GM12878 (cell line): ENCODE results near the gene NEK1. TPM values are rescaled to one million over a fixed set of nuclear protein-coding genes. Genes with fewer than 3 reads are reported as not detected.

Experiments used
- ATAC-seq: fragments of 200-7000 bp; cut with Tn5 transposase; 3 replicates; pipeline ENCODE4 v1.9.1; 2020; ENCODE audit warnings: mild to moderate bottlenecking, moderate library complexity
- BruUV-seq: library from RNA; stranded (reverse); fragments of 400-500 nt; replicated peaks from 2 replicates; lab custom pipeline; 2021; lab: Mats Ljungman, UMichigan
- CTCF ChIA-PET: fragments of 300-600 bp; sonication (Branson Sonifier 250); formaldehyde crosslinking; extraction: SDS; loops from one replicate; lab custom pipeline; 2021; ENCODE audit warnings: inconsistent platforms; lab: Yijun Ruan, JAX
- POLR2A ChIA-PET: fragments of 350-600 bp; formaldehyde crosslinking; extraction: SDS; loops from one replicate; lab custom pipeline; 2021; ENCODE audit warnings: inconsistent platforms; lab: Charles Lee
- RAD21 ChIA-PET: fragments of 300-600 bp; sonication (Branson Sonifier 250); formaldehyde crosslinking; loops from one replicate; lab custom pipeline; 2023; ENCODE audit warnings: antibody characterized with exemption; ENCODE audit not compliant: unreplicated experiment; lab: Charles Lee
- SMC1A ChIA-PET: fragments of 300-600 bp; sonication (Branson Sonifier 250); formaldehyde crosslinking; loops from one replicate; lab custom pipeline; 2023; ENCODE audit not compliant: unreplicated experiment, uncharacterized antibody; lab: Charles Lee
- DNase-seq: peaks from one replicate; pipeline ENCODE4 v3.0.0-alpha.2; 2011; ENCODE audit warnings: low read depth, low spot score
- FAIRE-seq: peaks from 3 replicates; lab custom pipeline; 2011; peaks lifted over from hg19 to GRCh38; lab: Jason Lieb, UNC
- H2AFZ ChIP-seq: 2 replicates; pipeline ENCODE4 v1.6.0; 2011; ENCODE audit warnings: low read depth, low read length, control low read depth; ENCODE audit not compliant: control insufficient read depth
- H3K27ac ChIP-seq: 2 replicates; pipeline ENCODE4 v1.5.1; 2011; ENCODE audit warnings: control low read depth; ENCODE audit not compliant: control insufficient read depth, insufficient read depth
- H3K27me3 ChIP-seq, 2 experiments: replicated peaks in 1 of 2; 2 replicates each; pipeline versions ENCODE4 v1.6.0 to v1.6.1; 2011; ENCODE audit warnings: low read length in 1 of 2; ENCODE audit not compliant: control insufficient read depth in 2 of 2, insufficient read depth in 2 of 2
- H3K36me3 ChIP-seq, 2 experiments: 2 replicates each; pipeline ENCODE4 v1.5.1; 2011; ENCODE audit warnings: low read length in 1 of 2; ENCODE audit not compliant: control insufficient read depth in 2 of 2, insufficient read depth in 2 of 2
- H3K4me1 ChIP-seq: 2 replicates; pipeline ENCODE4 v1.6.1; 2011; ENCODE audit warnings: mild to moderate bottlenecking, low read length, moderate library complexity, mixed read lengths; ENCODE audit not compliant: control insufficient read depth, insufficient read depth
- H3K4me2 ChIP-seq: 2 replicates; pipeline ENCODE4 v1.6.0; 2011; ENCODE audit warnings: control low read depth; ENCODE audit not compliant: control insufficient read depth, insufficient read depth
- H3K4me3 ChIP-seq: fragments of 200-600 bp; sonication (generic); 2 replicates; pipeline ENCODE4 v1.5.1; 2016
- H3K79me2 ChIP-seq: 2 replicates; pipeline ENCODE4 v1.6.0; 2011; ENCODE audit warnings: low read length; ENCODE audit not compliant: control insufficient read depth, insufficient read depth
- H3K9ac ChIP-seq: 2 replicates; pipeline ENCODE4 v1.8.0; 2011; ENCODE audit warnings: low read length, control low read depth, mixed read lengths; ENCODE audit not compliant: control insufficient read depth, insufficient read depth
- H3K9me3 ChIP-seq: replicated peaks from 3 replicates; pipeline ENCODE4 v1.5.1; 2011; ENCODE audit warnings: mild to moderate bottlenecking, low read length; ENCODE audit not compliant: control insufficient read depth, insufficient read depth
- H4K20me1 ChIP-seq: 2 replicates; pipeline ENCODE4 v1.6.0; 2011; ENCODE audit not compliant: control insufficient read depth, insufficient read depth
- EED ChIP-seq: sonication (generic); IDR thresholded peaks from 2 replicates; pipeline ENCODE4 v1.6.1; 2016; ENCODE audit warnings: antibody characterized with exemption, low read depth
- ESRRA ChIP-seq: IDR thresholded peaks from 2 replicates; pipeline ENCODE4 v1.6.1; 2012; ENCODE audit warnings: mild to moderate bottlenecking, low read length, improper control_type of control experiment
- HDGF ChIP-seq: fragments of 450-650 bp; IDR thresholded peaks from 2 replicates; pipeline ENCODE4 v1.6.1; 2016; ENCODE audit warnings: antibody characterized with exemption
- IKZF2 ChIP-seq, 2 experiments: fragments of 450-650 bp; IDR thresholded peaks; 2 replicates each; pipeline ENCODE4 v1.6.1; 2017; ENCODE audit warnings: mild to moderate bottlenecking in 2 of 2, moderate library complexity in 2 of 2
- IRF5 ChIP-seq: fragments of 450-650 bp; IDR thresholded peaks from 2 replicates; pipeline ENCODE4 v1.6.1; 2017; ENCODE audit warnings: borderline replicate concordance
- NFXL1 ChIP-seq: fragments of 450-650 bp; IDR thresholded peaks from 2 replicates; pipeline ENCODE4 v1.6.1; 2017; ENCODE audit warnings: antibody characterized with exemption, mild to moderate bottlenecking, borderline replicate concordance
- PAX8 ChIP-seq: fragments of 450-650 bp; IDR thresholded peaks from 2 replicates; pipeline ENCODE4 v1.6.1; 2017; ENCODE audit warnings: mild to moderate bottlenecking, moderate library complexity
- PML ChIP-seq: IDR thresholded peaks from 2 replicates; pipeline ENCODE4 v1.6.1; 2012; ENCODE audit warnings: low read length, inconsistent platforms
- POU2F2 ChIP-seq: IDR thresholded peaks from 3 replicates; pipeline ENCODE4 v1.6.1; 2011; ENCODE audit warnings: low read depth, mild to moderate bottlenecking, low read length, borderline replicate concordance
- SREBF2 ChIP-seq: IDR thresholded peaks from 2 replicates; pipeline ENCODE4 v1.6.1; 2012; ENCODE audit warnings: mild to moderate bottlenecking, low read length
- ZBED1 ChIP-seq: IDR thresholded peaks from 2 replicates; pipeline ENCODE4 v1.6.1; 2016; ENCODE audit warnings: borderline replicate concordance
- ZNF622 ChIP-seq: fragments of 450-650 bp; IDR thresholded peaks from 2 replicates; pipeline ENCODE4 v1.6.1; 2017; ENCODE audit warnings: mild to moderate bottlenecking, inconsistent platforms
- ZZZ3 ChIP-seq: IDR thresholded peaks from 2 replicates; pipeline ENCODE4 v1.6.1; 2011; ENCODE audit warnings: low read depth; ENCODE audit not compliant: control insufficient read depth, insufficient read length
- WGBS: methylation state at CpG from one replicate; pipeline ENCODE4 v1.1.6; 2016; ENCODE audit warnings: low lambda C conversion rate; ENCODE audit not compliant: insufficient replicate concordance, insufficient coverage; ENCODE audit errors: missing lambda C conversion rate; 5-methylcytosine and 5-hydroxymethylcytosine counted together
- in situ Hi-C: fragments of 300-500 bp; cut with MboI; formaldehyde crosslinking; loops from 9 replicates; pipeline ENCODE4 v1.14.3; 2018; ENCODE audit warnings: mixed read lengths
- intact Hi-C: fragments of 100-400 bp; cut with micrococcal nuclease; formaldehyde crosslinking; loops from one replicate; pipeline ENCODE4 v1.14.2; 2022; ENCODE audit not compliant: unreplicated experiment
- polyA plus RNA-seq, 11 experiments: library from polyadenylated mRNA; depleted of rRNA in 4 of 11; unstranded in 6 of 11; stranded (reverse) in 5 of 11; fragments of >200 nt; fragmentation: Nextera tagmentation in 4 of 11; fragmentation: Illumina TruSeq in 1 of 11; extraction: Ambion mirVana in 4 of 11; extraction: Trizol in 1 of 11; gene quantifications; 1 replicate in 1 of 11; 2 replicates in 10 of 11; pipeline versions ENCODE4 v1.2.1 to v1.2.3, GENCODE V29; 2011 to 2016; ENCODE audit warnings: inconsistent platforms in 2 of 11, missing spikeins in 2 of 11, low read depth in 1 of 11
- total RNA-seq, 4 experiments: library from RNA; depleted of rRNA in 3 of 4; stranded (reverse); fragments of >200 nt in 3 of 4; fragmentation: Illumina TruSeq in 1 of 4; extraction: Trizol in 1 of 4; gene quantifications; 2 replicates each; pipeline versions ENCODE4 v1.2.1 to v1.2.3, GENCODE V29; 2013 to 2021
- TF ChIP-seq, protein P1 (sequence below): fragments of 450-650 bp; IDR thresholded peaks from 2 replicates; pipeline ENCODE4 v1.6.1; 2017; ENCODE audit warnings: mild to moderate bottlenecking
- TF ChIP-seq, protein P2 (sequence below): IDR thresholded peaks from 2 replicates; pipeline ENCODE4 v1.6.1; 2011; ENCODE audit warnings: low read depth, low read length, improper control_type of control experiment, borderline replicate concordance

The NEK1 gene
- total and polyA plus RNA-seq, 10 of the 15 experiments (the other 5 are each of a cell fraction or from before 2014, with no cell fraction given): 4.9 to 16.1 (median 7.5) TPM

DNA sequence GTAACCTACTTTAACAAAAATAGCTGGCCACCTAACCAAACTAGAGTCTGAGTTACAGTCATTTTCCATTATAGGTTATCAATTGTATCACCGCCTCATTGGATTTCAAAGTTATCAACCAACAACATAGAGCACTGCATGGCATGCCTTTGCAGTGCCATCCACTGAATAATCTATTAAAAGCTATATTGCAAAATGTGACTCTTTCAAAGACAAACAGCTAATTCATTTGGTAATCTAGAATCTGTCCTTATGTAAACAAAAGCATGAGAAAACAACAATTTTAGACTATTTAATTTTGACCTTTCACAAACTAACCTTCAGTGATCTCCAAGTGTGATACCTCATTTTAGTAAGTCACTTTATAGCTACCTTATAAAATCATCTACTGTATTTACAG, 197.5 kb downstream of the NEK1 start:
- Histone ChIP-seq H3K79me2 (no peaks in the 10 kb centered on the region), H3K4me2 (no peak overlapping the region), H3K27ac (no peak overlapping the region), H3K4me3 (no peak overlapping the region), H3K9ac (no peak overlapping the region), H2AFZ (no peak overlapping the region), H3K4me1 (peaks cover 22% of the 10 kb centered on the region), H4K20me1 (no peaks in the 10 kb centered on the region), H3K27me3 (no peaks in the 10 kb centered on the region), H3K36me3 (no peaks in the 10 kb centered on the region), H3K9me3 (no peaks in the 10 kb centered on the region)
- no peak for FAIRE-seq
- no TSS peak for BruUV-seq
- ChIA-PET RAD21 (interaction anchor here (0.5 to 6.1 kb wide), 2 partner anchors 22 to 383 kb away, joined by 3 to 112 read pairs; no protein-coding TSS in a partner anchor), CTCF (interaction anchor here (1.0 to 2.0 kb wide), 2 partner anchors 21 to 71 kb away, joined by 3 to 6 read pairs; no protein-coding TSS in a partner anchor), SMC1A (interaction anchor here (0.5 to 11.9 kb wide), 5 partner anchors 15 to 389 kb away, joined by 3 to 212 read pairs (median 4); no protein-coding TSS in a partner anchor), POLR2A (no interaction called here)
- no peak for DNase-seq
- 100% methylated on average over 1 of the region's 1 CpG for WGBS
- ATAC-seq: no peak
- intact Hi-C loops: no loop called here
- TF ChIP-seq EED: no peak
- no peak for TF ChIP-seq SREBF2
- TF ChIP-seq NFXL1: no peak
- no peak for TF ChIP-seq HDGF
- TF ChIP-seq ZNF622: no peak
- TF ChIP-seq, protein P1, sequence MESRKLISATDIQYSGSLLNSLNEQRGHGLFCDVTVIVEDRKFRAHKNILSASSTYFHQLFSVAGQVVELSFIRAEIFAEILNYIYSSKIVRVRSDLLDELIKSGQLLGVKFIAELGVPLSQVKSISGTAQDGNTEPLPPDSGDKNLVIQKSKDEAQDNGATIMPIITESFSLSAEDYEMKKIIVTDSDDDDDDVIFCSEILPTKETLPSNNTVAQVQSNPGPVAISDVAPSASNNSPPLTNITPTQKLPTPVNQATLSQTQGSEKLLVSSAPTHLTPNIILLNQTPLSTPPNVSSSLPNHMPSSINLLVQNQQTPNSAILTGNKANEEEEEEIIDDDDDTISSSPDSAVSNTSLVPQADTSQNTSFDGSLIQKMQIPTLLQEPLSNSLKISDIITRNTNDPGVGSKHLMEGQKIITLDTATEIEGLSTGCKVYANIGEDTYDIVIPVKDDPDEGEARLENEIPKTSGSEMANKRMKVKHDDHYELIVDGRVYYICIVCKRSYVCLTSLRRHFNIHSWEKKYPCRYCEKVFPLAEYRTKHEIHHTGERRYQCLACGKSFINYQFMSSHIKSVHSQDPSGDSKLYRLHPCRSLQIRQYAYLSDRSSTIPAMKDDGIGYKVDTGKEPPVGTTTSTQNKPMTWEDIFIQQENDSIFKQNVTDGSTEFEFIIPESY: no peak
- no peak for TF ChIP-seq IKZF2 (IDR thresholded peaks at IDR 0.05)
- TF ChIP-seq, protein P2, sequence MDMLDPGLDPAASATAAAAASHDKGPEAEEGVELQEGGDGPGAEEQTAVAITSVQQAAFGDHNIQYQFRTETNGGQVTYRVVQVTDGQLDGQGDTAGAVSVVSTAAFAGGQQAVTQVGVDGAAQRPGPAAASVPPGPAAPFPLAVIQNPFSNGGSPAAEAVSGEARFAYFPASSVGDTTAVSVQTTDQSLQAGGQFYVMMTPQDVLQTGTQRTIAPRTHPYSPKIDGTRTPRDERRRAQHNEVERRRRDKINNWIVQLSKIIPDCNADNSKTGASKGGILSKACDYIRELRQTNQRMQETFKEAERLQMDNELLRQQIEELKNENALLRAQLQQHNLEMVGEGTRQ: no peak
- no peak for TF ChIP-seq PML
- TF ChIP-seq ZBED1: no peak
- no peak for TF ChIP-seq ZZZ3
- TF ChIP-seq PAX8: no peak
- no peak for TF ChIP-seq IRF5
- no peak for TF ChIP-seq ESRRA
- no peak for TF ChIP-seq POU2F2
- in situ Hi-C loops: no loop called here
